Measurements from ENCODE around the gene MYADML2.

The MYADML2 gene

DNA sequence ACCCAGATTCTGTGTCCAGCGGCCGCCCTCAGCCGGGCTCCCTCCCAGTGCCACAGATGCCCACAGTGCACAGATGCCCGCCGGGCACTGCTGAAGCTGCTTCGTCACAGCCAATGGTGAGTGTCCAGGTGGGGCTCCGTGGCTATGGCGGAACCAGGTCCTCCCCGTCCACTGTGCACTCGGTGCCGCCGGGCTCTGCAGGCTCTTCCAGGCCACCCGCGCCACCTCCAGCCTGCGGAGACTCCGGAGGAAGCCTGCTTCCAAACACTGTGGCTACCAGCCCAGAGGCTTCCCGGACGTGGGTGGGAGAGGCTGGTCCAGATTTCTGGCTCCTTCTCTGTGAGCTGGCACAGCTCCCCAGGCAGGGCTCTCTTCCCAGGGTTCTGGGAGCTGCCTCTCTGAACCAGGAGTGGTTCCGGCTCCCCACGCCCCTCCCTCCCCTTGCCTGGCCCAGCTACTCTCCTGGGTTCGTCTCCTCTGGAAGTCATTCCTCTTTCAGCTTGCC, 7.1 kb downstream of the MYADML2 start:
- TF ChIP-seq, protein P1, sequence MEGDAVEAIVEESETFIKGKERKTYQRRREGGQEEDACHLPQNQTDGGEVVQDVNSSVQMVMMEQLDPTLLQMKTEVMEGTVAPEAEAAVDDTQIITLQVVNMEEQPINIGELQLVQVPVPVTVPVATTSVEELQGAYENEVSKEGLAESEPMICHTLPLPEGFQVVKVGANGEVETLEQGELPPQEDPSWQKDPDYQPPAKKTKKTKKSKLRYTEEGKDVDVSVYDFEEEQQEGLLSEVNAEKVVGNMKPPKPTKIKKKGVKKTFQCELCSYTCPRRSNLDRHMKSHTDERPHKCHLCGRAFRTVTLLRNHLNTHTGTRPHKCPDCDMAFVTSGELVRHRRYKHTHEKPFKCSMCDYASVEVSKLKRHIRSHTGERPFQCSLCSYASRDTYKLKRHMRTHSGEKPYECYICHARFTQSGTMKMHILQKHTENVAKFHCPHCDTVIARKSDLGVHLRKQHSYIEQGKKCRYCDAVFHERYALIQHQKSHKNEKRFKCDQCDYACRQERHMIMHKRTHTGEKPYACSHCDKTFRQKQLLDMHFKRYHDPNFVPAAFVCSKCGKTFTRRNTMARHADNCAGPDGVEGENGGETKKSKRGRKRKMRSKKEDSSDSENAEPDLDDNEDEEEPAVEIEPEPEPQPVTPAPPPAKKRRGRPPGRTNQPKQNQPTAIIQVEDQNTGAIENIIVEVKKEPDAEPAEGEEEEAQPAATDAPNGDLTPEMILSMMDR (IDR thresholded peaks at IDR 0.05; ENCODE audit: borderline replicate concordance, insufficient read depth, low read depth, low read length) = no peak
- H3K4me3 ChIP-seq (ENCODE audit: low read depth, low read length) = no peak overlapping the region

DNA sequence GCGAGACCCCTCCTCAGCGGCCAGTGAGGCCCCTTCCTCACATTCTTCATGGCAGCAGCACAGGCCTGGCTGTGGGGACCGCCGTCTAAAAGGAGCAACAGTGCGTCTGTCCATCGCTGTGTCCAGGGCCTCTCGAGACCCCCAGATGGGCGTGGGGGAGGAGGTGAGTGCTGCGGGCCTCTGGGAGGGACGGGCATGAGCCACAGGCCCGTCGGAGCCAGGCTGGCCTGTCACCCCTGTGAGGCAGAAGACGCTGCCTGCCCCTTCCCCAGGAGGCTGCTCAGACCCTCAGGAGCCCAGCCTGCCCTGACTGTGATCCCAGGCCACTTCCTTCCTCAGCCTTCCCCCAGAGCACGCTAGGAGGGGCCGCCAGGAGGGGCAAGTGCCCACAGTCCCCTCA, 7.8 kb downstream of the MYADML2 start:
- TF ChIP-seq, protein P1 (IDR thresholded peaks at IDR 0.05; ENCODE audit: borderline replicate concordance, insufficient read depth, low read depth, low read length) = no peak
- H3K4me3 ChIP-seq (ENCODE audit: low read depth, low read length) = no peak overlapping the region

DNA sequence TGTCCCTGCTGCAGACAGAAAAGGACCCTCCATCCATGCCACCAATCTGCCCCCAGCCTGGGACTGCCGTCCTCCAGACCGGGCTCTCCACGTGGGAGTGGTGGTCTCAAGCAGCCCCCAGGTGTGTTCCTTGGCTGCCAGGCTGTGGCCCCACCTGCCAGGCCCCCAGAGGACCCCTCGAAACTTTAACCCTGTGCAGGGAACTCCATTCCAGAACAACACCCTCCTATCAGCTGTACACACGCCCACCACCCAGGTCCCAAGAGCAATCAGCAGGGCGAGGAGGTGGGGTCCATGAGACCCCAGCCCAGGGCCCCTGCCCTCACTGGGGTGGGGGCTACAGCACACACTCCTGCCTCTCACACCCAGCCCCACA, 11.3 kb downstream of the MYADML2 start:
- H3K4me3 ChIP-seq (ENCODE audit: low read depth, low read length) = no peak overlapping the region
- TF ChIP-seq, protein P1 (IDR thresholded peaks at IDR 0.05; ENCODE audit: borderline replicate concordance, insufficient read depth, low read depth, low read length) = no peak

DNA sequence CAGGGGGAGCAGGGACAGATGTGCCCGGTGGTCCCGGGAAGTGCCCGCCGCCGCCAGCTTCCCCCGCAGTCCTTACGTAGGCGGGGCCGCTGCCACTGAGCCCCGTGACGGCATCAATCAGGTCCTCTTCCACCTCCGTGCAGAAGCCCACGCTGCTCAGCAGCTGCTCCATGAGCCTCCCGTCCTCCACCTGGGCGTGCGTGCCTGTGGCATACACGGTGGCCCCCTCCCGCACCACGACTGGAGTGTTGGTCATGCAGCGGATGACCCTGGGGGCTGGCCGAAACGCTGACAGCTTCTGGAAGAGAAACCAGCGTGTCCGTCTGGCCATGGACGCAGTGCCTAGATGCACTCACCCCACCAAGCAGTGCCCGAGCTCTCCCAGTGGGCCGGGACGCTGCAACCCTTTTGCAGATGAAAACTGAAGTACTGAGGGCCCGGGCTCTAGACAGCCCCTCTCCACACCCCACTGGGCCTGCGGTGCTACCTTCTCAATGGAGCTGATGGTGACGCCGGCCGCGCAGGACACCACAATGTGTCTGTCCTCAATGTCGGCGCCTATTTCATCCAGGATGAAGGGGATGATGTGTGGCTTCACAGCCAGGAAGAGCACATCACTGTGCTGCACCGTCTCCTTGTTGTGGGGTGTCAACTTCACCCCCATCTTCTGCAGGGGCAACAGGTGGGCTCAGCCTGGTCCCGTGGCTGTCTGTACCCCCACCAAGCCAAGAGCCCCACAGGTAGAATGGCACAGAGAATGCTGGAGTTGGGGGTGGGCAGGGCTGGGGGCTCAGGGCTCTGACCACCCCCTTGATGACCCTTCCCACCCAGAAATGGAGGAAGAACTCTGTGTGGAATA, 12.0 kb downstream of the MYADML2 start:
- TF ChIP-seq, protein P1 (IDR thresholded peaks at IDR 0.05; ENCODE audit: borderline replicate concordance, insufficient read depth, low read depth, low read length) = no peak
- no peak overlapping the region for H3K4me3 ChIP-seq (ENCODE audit: low read depth, low read length)

DNA sequence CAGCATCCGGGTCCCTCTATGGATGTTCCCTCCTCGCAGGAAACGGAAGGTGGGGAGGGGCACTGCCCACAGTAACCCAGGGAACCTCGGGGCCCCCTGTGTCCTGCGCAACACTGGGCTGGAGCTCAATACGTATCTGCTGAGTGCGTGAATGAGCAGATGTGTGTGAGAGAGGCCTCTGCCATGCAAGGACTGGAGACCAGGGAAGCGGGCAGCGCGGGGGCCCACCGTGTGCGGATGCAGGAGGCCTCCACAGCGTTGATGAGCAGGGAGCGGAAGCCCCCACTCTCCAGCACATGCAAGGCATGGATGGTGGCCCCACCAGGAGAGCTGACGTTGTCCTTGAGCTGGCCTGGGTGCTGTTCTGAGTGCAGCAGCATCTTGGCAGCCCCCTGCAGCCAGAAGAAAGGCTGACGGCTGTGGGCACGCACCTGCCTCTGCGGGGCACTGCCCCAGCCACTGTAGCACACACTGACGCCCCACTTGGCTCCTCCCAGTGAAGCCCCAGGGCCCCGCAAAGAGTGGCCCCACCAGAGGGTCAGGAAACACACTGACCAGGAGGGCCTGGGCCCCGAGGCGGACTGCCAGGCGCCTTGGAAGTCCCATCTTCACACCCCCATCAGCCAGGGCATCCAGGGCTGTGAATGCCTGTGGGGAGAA, 12.8 kb downstream of the MYADML2 start:
- H3K4me3 ChIP-seq (ENCODE audit: low read depth, low read length) = no peak overlapping the region
- TF ChIP-seq, protein P1 (IDR thresholded peaks at IDR 0.05; ENCODE audit: borderline replicate concordance, insufficient read depth, low read depth, low read length) = no peak

DNA sequence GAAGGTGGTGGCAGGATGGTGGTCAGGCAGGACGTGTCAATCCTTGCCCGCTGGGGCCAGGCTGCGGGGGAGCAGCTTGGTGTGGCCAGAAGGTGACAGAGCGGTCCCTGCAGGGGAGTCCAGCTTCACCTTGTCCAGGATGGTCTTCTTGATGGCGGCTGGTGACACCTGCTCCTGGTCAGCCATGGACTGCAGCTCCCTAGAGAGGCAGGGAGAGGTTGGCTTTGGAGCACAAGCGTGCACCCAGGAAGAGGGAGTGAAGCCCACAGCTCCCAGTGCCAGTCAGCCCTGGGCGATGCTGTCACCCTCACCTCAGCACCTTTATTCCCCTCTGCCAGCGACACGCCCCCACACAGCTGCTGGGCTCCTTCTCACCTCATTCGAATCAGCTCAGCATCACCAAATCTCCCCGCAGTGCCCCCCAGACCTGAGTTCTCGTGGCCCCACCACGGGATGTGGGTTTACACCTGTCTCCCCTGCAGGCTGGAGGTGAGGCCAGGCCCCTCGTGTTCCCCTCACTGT, 13.8 kb downstream of the MYADML2 start:
- H3K4me3 ChIP-seq (ENCODE audit: low read depth, low read length) = no peak overlapping the region
- TF ChIP-seq, protein P1 (IDR thresholded peaks at IDR 0.05; ENCODE audit: borderline replicate concordance, insufficient read depth, low read depth, low read length) = no peak
